B cell (primary cell): ENCODE measurements around the gene CELF4. TPM values are rescaled to one million over a fixed set of nuclear protein-coding genes. Genes with fewer than 3 reads are reported as not detected.

Experiments
- ATAC-seq: fragments of 200-7000 bp; cut with Tn5 transposase; one replicate; pipeline ENCODE4 v1.10.0; 2021; ENCODE audit warnings: low read depth, mild to moderate bottlenecking, moderate number of reproducible peaks, moderate library complexity
- CTCF ChIA-PET: fragments of 350-600 bp; sonication (Branson Sonifier 250); formaldehyde crosslinking; loops from one replicate; lab custom pipeline; 2021; ENCODE audit warnings: antibody characterized with exemption, inconsistent platforms; lab: Charles Lee
- POLR2A ChIA-PET: fragments of 350-600 bp; sonication (Branson Sonifier 250); formaldehyde crosslinking; loops from one replicate; lab custom pipeline; 2021; ENCODE audit warnings: antibody characterized with exemption; lab: Charles Lee
- DNase-seq: peaks from one replicate; pipeline ENCODE4 v3.0.0; 2013
- H2AFZ ChIP-seq: 2 replicates; pipeline ENCODE4 v1.6.1; 2012; ENCODE audit warnings: mild to moderate bottlenecking, low read depth, low read length; ENCODE audit not compliant: insufficient read depth, poor library complexity, severe bottlenecking
- H3K27ac ChIP-seq, 2 donors: 1 replicate in 1 of 2; 2 replicates in 1 of 2; pipeline ENCODE4 v1.5.1; 2012 to 2013; ENCODE audit warnings: low read length in 2 of 2, mild to moderate bottlenecking in 2 of 2, moderate library complexity in 1 of 2
- H3K27me3 ChIP-seq, 4 experiments: fragments of 200-600 bp in 1 of 4; sonication (generic) in 1 of 4; replicated peaks in 1 of 4; 1 replicate in 2 of 4; 2 replicates in 2 of 4; pipeline versions ENCODE4 v1.6.1 to v1.7.0; 2013 to 2016; ENCODE audit warnings: low read length in 3 of 4, mild to moderate bottlenecking in 2 of 4, mixed read lengths in 1 of 4, moderate library complexity in 1 of 4; ENCODE audit not compliant: insufficient read depth in 4 of 4, control insufficient read depth in 3 of 4; ENCODE audit errors: control extremely low read depth in 1 of 4
- H3K36me3 ChIP-seq, 2 experiments: replicated peaks in 1 of 2; 1 replicate in 1 of 2; 2 replicates in 1 of 2; pipeline versions ENCODE4 v1.6.1 to v1.7.1; 2013; ENCODE audit warnings: low read length in 1 of 2; ENCODE audit not compliant: insufficient read depth in 2 of 2, control insufficient read depth in 1 of 2; ENCODE audit errors: control extremely low read depth in 1 of 2, extremely low read depth in 1 of 2
- H3K4me1 ChIP-seq, 2 donors: fragments of 200-600 bp in 1 of 2; sonication (generic) in 1 of 2; 1 replicate in 1 of 2; 2 replicates in 1 of 2; pipeline versions ENCODE4 v1.5.1 to v1.6.1; 2013 to 2017; ENCODE audit warnings: low read length in 2 of 2; ENCODE audit not compliant: control insufficient read depth in 2 of 2, insufficient read depth in 2 of 2
- H3K4me2 ChIP-seq: replicated peaks from 2 replicates; pipeline ENCODE3; 2012; ENCODE audit warnings: mild to moderate bottlenecking, low read depth, low read length; ENCODE audit not compliant: poor library complexity, severe bottlenecking
- H3K4me3 ChIP-seq, 5 experiments: fragments of 200-600 bp in 1 of 5; sonication (generic) in 1 of 5; 1 replicate in 3 of 5; 2 replicates in 2 of 5; pipeline versions ENCODE4 v1.5.1 to v1.7.0; 2011 to 2016; ENCODE audit warnings: low read length in 4 of 5, mild to moderate bottlenecking in 4 of 5, low read depth in 2 of 5, control low read depth in 1 of 5, moderate library complexity in 1 of 5; ENCODE audit not compliant: insufficient read depth in 1 of 5; ENCODE audit errors: control extremely low read depth in 1 of 5, extremely low read depth in 1 of 5
- H3K79me2 ChIP-seq: fragments of 200-600 bp; sonication (generic); one replicate; pipeline ENCODE4 v1.6.0; 2016; ENCODE audit warnings: low read length; ENCODE audit not compliant: control insufficient read depth, insufficient read depth
- H3K9ac ChIP-seq: fragments of 200-600 bp; sonication (generic); 2 replicates; pipeline ENCODE4 v1.6.1; 2017; ENCODE audit warnings: mild to moderate bottlenecking, low read length, moderate library complexity
- H3K9me3 ChIP-seq, 3 donors: one replicate each; pipeline versions ENCODE4 v1.6.1 to v1.7.1; 2013; ENCODE audit warnings: low read length in 2 of 3; ENCODE audit not compliant: control insufficient read depth in 2 of 3, insufficient read depth in 1 of 3; ENCODE audit errors: control extremely low read depth in 1 of 3
- H4K20me1 ChIP-seq: 2 replicates; pipeline ENCODE4 v1.6.0; 2012; ENCODE audit warnings: mild to moderate bottlenecking, low read length; ENCODE audit not compliant: insufficient read depth, control insufficient read depth, poor library complexity, severe bottlenecking
- H3K27ac Mint-ChIP-seq: one replicate; pipeline ENCODE4 v1.8.0; 2021; ENCODE audit warnings: mixed read lengths
- H3K27me3 Mint-ChIP-seq: one replicate; pipeline ENCODE4 v1.8.0; 2021; ENCODE audit warnings: mixed read lengths
- H3K4me1 Mint-ChIP-seq: one replicate; pipeline ENCODE4 v1.8.0; 2021; ENCODE audit warnings: mixed read lengths
- H3K4me3 Mint-ChIP-seq: one replicate; pipeline ENCODE4 v1.8.0; 2021; ENCODE audit warnings: mixed read lengths
- H3K9me3 Mint-ChIP-seq: one replicate; pipeline ENCODE4 v1.8.0; 2022; ENCODE audit warnings: mixed read lengths; ENCODE audit not compliant: insufficient read depth
- EZH2 ChIP-seq: IDR thresholded peaks from 2 replicates; pipeline ENCODE4 v1.6.1; 2012; ENCODE audit warnings: borderline replicate concordance, low read depth, mild to moderate bottlenecking, moderate library complexity, low read length; ENCODE audit not compliant: insufficient read depth, poor library complexity, severe bottlenecking
- WGBS: methylation state at CpG from one replicate; pipeline ENCODE4 v1.1.5; 2013; ENCODE audit warnings: missing lambda C conversion rate; ENCODE audit not compliant: insufficient coverage; 5-methylcytosine and 5-hydroxymethylcytosine counted together
- intact Hi-C: fragments of 100-400 bp; cut with micrococcal nuclease; formaldehyde crosslinking; loops from one replicate; pipeline ENCODE4 v1.10.0; 2022
- polyA plus RNA-seq: library from polyadenylated mRNA; depleted of rRNA; stranded (reverse); fragments of >200 nt; gene quantifications from 2 replicates; pipeline ENCODE4 v1.2.3, GENCODE V29; 2012
- total RNA-seq, 2 donors: library from RNA; stranded (reverse); fragments of 120-200 nt in 1 of 2; gene quantifications; 1 replicate in 1 of 2; 2 replicates in 1 of 2; pipeline versions ENCODE4 v1.2.3 to v1.2.4, GENCODE V29; 2013 to 2022
- TF ChIP-seq, protein P1 (sequence below): fragments of 200-600 bp; IDR thresholded peaks from one replicate; pipeline ENCODE4 v1.8.0; 2022; ENCODE audit warnings: antibody characterized with exemption, mild to moderate bottlenecking

The CELF4 gene
- total and polyA plus RNA-seq, 2 donors (not counting 1 experiment from before 2014, with no cell fraction given), result not detected

DNA sequence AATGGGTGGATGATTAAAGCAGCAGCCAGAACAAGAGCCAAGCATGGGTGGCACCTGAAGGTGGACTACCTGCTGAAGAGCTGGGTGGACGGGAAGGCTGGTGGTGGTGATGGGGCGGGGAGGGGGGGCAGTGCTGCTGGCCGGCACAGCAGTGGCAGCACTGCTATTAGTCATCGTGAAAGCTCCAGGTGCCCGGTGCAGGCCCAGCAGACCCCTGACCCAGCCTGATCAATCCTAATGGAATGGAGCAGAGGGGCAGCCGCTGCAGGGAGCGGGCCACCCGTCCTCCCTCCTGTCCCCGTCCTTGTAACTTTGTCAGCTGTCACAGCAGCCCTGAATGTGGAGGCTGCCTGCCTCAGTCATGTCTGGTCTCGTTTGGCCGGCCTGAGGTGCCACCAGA is 174.9 kb downstream of the CELF4 start:
- Histone ChIP-seq H3K27ac (no peak overlapping the region), H3K4me1 (no peaks in the 10 kb centered on the region), H3K9ac (no peak overlapping the region), H3K36me3 (no peaks in the 10 kb centered on the region), H3K9me3 (peaks cover 0 to 7% (median 0%) of the 10 kb centered on the region in 3 donors), H3K27me3 (peaks cover 0 to 12% (median 1%) of the 10 kb centered on the region in 4 experiments), H4K20me1 (no peaks in the 10 kb centered on the region), H2AFZ (no peak overlapping the region), H3K4me2 (no peak overlapping the region), H3K4me3 (no peak overlapping the region), H3K79me2 (no peaks in the 10 kb centered on the region)
- Mint-ChIP-seq H3K4me1 (peaks cover 6% of the 10 kb centered on the region), H3K27ac (no peak overlapping the region), H3K9me3 (no peaks in the 10 kb centered on the region), H3K4me3 (no peak overlapping the region), H3K27me3 (peaks cover 30% of the 10 kb centered on the region)
- TF ChIP-seq, protein P1, sequence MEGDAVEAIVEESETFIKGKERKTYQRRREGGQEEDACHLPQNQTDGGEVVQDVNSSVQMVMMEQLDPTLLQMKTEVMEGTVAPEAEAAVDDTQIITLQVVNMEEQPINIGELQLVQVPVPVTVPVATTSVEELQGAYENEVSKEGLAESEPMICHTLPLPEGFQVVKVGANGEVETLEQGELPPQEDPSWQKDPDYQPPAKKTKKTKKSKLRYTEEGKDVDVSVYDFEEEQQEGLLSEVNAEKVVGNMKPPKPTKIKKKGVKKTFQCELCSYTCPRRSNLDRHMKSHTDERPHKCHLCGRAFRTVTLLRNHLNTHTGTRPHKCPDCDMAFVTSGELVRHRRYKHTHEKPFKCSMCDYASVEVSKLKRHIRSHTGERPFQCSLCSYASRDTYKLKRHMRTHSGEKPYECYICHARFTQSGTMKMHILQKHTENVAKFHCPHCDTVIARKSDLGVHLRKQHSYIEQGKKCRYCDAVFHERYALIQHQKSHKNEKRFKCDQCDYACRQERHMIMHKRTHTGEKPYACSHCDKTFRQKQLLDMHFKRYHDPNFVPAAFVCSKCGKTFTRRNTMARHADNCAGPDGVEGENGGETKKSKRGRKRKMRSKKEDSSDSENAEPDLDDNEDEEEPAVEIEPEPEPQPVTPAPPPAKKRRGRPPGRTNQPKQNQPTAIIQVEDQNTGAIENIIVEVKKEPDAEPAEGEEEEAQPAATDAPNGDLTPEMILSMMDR, result no peak
- no peak for TF ChIP-seq EZH2
- intact Hi-C loops, result no loop called here
- CTCF ChIA-PET, result no interaction called here
- DNase-seq (no peak), ATAC-seq (no peak)
- 91% methylated on average over 10 of the region's 11 CpGs for WGBS
- POLR2A ChIA-PET, result no interaction called here

DNA sequence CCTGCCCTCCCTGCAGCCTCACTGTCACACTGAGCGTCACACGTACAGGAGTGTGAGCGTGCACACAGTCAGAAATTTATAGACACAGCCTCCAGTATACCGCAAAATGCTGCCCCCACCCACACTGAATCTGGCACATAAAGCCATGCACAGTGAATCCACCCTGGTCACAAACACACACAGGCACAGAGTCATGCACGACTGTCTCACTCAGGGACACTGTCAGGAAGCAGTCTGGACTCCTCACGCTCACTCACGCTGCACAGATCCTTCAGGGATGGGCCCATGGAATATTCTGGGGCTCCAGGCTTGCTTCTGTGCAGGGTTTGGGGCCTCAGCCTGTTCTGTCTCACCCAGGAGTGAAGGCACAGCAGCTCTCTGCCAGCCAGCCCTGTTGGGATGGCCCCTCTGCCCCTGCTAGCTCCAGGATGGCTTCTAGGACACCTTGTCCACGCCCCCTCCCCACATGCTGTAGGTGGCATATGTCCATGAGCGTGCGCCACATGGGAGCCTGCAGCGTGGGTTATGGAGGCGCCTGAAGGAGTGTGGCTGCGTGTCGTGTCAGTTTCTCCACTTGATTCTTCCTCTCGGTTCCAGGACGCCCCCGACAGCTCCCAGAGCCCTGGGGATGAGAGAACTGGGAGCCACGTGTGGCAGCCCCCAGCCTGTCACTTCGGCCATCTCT is 175.8 kb downstream of the CELF4 start:
- peaks cover 0 to 10% (median 0%) of the 10 kb centered on the region in 4 experiments for H3K27me3 ChIP-seq
- no peak overlapping the region for H3K4me3 ChIP-seq
- TF ChIP-seq, protein P1, result no peak
- TF ChIP-seq EZH2, result no peak
- no peak overlapping the region for H3K27ac Mint-ChIP-seq
- H4K20me1 ChIP-seq, result no peaks in the 10 kb centered on the region
- peaks cover 2% of the 10 kb centered on the region for H3K4me1 Mint-ChIP-seq
- no peak overlapping the region for H3K4me3 Mint-ChIP-seq
- ATAC-seq, result no peak
- H3K9ac ChIP-seq, result no peak overlapping the region
- peaks cover 27% of the 10 kb centered on the region for H3K27me3 Mint-ChIP-seq
- ChIA-PET CTCF (no interaction called here), POLR2A (no interaction called here)
- H3K79me2 ChIP-seq, result no peaks in the 10 kb centered on the region
- no peak overlapping the region for H3K27ac ChIP-seq
- H2AFZ ChIP-seq, result no peak overlapping the region
- no peak for DNase-seq
- intact Hi-C loops, result no loop called here
- no peak overlapping the region for H3K4me2 ChIP-seq
- H3K9me3 ChIP-seq, result peaks cover 0 to 7% (median 0%) of the 10 kb centered on the region in 3 donors
- no peaks in the 10 kb centered on the region for H3K36me3 ChIP-seq
- WGBS, result 90% methylated on average over 19 of the region's 19 CpGs
- no peaks in the 10 kb centered on the region for H3K9me3 Mint-ChIP-seq
- H3K4me1 ChIP-seq, result no peaks in the 10 kb centered on the region
